Stimulated activated CD8-positive, alpha-beta memory T cell treated with anti-CD3 and anti-CD28 coated beads, Interleukin-7, amount 100 ng/mL, for 24 hours (primary cell): ENCODE measurements around the gene CDK6.

Source experiments
- DNase-seq: peaks from one replicate; pipeline ENCODE4 v3.0.0-alpha.2; 2020; ENCODE audit warnings: low read depth

Gene CDK6

DNA sequence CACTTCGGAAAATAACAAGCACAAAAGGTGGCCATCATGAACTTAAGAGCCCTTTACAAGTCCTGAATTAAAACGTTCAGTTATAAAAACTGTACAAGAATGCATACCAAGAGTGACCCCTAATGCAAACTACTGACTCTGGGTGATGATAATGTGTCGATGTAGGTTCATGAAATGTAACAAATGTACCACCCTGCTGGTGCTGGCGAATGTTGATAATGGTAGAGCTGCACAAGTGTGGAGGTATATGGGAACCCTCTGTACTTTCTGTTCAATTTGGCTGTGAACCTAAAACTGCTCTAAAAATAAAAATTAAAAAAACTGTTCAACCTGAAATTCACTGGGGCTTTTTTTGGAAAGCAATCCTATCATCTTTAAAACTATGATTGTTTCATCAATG lies 249.5 kb downstream of the CDK6 start:
- DNase-seq = no peak

- no peak for DNase-seq
These were observed 250.0 kb downstream of the CDK6 start for GRCh38 chr7:92586403-92586802.

DNA sequence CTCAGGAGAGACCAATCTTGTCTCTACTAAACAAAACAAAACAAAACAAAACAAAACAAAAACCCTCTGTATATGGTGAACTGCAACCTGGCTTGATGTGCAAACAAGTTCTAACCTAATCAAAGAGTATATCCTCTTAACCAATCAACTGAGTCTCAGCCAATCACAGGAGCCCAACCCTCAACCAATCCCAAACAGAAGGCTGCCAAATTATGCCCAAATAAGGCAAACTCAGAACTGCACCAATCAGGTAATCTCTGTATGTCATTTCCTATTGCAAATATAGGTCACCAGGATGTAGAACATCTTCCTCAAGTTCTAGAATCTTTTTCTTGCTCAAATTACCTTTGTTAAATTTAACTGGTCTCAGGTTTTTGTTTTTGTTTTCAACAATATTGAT lies 251.4 kb downstream of the CDK6 start:
- no peak for DNase-seq

DNA sequence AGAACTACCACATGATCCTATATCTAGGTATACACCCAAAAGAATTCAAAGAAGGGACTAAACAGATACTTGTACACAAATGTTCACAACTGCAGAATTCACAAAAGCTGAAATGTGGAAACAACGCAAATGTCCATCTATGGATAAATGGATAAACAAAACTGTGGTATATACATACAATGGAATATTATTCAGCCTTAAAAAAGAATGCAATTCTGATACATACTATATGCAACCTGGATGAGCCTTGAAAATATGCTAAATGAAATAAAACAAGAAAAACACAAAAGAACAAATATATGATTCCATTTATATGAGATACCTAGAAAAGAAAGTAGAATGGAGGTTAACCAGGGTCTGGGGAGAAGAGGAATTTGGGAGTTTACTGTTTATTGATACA lies 253.4 kb downstream of the CDK6 start:
- no peak for DNase-seq

DNA sequence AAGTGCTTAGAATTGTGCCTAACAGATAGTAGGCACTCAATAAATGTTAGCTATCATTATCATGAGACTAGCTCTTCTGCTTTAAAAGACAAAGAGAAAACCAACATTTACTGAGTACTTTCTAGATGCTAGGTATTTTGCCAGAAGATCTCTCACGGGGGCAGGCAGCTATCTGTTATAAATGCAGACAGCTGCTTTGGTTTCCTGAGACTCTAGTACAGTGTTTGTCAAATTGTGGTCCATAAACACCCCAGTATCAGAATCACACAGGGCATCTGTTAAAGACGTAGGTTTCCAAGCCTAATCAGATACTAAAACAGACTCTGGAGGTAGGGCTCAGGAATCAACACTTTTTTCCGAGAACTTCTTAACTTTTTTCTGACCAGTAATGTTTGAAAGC lies 260.1 kb downstream of the CDK6 start:
- DNase-seq = no peak

DNA sequence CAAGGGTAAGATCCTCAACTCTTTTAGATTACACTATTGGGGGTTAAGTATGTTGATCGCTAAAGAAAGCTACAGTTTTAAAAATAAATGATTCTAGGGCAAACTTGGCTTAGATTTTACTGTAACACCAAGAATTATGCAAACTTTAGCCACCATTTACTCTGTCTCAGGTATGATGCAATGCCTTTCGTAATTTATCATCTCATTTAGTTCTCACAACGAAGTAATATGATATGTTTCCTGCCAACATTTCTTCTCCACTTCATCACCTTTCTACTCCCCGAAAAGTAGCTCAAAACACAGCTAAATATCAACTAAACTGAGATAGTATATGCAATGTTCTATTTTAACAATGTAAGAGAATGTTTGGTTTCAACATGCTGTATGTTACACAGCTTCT lies 267.2 kb downstream of the CDK6 start:
- DNase-seq = no peak

DNA sequence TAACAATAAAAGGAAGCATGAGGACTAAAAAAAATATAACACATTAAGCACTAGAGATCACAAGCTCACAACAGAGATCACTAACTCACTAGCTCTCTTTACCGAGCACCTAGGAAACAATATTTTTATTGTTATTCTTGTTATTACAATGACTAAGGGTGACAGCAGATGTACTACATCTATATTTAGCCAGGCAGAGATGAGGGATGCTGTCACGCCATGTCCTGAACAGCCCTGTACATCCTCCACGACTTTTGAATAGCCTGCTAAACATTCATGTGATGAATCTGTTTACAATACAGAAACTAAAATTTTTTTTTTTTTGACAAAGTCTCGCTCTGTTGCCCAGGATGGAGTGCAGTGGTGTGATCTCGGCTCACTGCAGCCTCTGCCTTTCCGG lies 268.9 kb downstream of the CDK6 start:
- no peak for DNase-seq

- no peak for DNase-seq
These were observed 273.0 kb downstream of the CDK6 start for GRCh38 chr7:92563345-92563744.

DNA sequence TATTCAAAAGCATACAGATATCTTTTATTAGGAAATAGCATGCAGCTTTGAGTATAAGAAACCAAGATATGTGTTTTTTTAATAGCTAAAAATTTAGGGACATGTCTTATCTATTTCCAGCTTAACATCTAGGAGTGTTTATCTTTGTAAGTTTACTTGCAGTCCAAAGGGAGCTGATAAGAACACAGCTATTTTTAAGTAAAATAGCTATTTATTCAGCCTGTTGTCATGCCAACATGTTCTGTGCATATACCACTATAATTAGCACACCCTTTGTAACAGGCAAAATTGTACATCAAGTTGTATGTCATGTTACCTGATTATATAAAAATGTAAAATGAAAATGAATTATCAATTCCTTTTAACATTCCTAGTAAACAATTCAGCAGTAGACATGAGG lies 275.8 kb downstream of the CDK6 start:
- DNase-seq = no peak

DNA sequence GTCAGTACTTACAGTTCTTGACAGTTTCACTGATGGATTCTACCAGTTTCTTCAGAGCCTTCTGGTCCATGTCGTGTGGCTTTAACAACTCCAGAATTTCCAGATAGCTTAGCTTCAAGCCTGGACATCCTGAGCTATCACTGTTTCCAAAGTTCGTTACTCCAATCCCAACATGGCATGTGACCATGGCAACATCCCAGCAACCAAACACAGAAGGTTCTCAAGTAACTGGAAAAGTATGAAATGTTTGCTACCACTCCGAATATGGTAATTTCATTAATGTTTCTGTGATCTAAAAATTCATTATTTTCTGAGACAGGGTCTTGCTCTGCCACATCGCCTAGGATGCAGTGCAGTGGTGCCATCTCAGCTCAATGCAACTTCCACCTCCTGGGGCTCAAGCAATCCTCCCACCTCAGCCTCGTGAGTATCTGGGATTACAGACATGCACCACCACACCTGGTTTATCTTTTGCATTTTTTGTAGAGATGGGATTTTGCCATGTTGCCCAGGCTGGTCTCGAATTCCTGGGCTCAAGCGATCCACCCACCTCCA lies 278.5 kb downstream of the CDK6 start:
- DNase-seq = no peak

GRCh38 chr7:92557249-92557648 lies 279.1 kb downstream of the CDK6 start:
- DNase-seq = no peak
